ENCODE measurements around the gene ARID2. TPM values are rescaled to one million over a fixed set of nuclear protein-coding genes. Genes with fewer than 3 reads are reported as not detected.

The ARID2 gene
- total RNA-seq, 2 donors from 2014 or later = 26.6 to 27.8 TPM

GRCh38 chr12:45827974-45828373, 98.5 kb downstream of the ARID2 start:
- DNase-seq (ENCODE audit: low spot score) = no peak
- intact Hi-C loops (cut with DNase I) = no loop called here

GRCh38 chr12:45828402-45828801, 98.9 kb downstream of the ARID2 start:
- intact Hi-C loops (cut with DNase I) = no loop called here
- DNase-seq (ENCODE audit: low spot score) = no peak

- no peak for DNase-seq (ENCODE audit: low spot score)
- intact Hi-C loops (cut with DNase I) = no loop called here
Observed at GRCh38 chr12:45831590-45831989, 102.1 kb downstream of the ARID2 start.

- no peak for DNase-seq (ENCODE audit: low spot score)
- intact Hi-C loops (cut with DNase I) = no loop called here
Observed at GRCh38 chr12:45833401-45833800, 103.9 kb downstream of the ARID2 start.

GRCh38 chr12:45834809-45835208, 105.3 kb downstream of the ARID2 start:
- no peak for DNase-seq (ENCODE audit: low spot score)
- intact Hi-C loops (cut with DNase I) = no loop called here

GRCh38 chr12:45839917-45840316, 110.4 kb downstream of the ARID2 start:
- intact Hi-C loops (cut with DNase I) = no loop called here

GRCh38 chr12:45849289-45849688, 119.8 kb downstream of the ARID2 start:
- no peak for DNase-seq (ENCODE audit: low spot score)
- intact Hi-C loops (cut with DNase I) = no loop called here

More at GRCh38 chr12:45839917-45840316, 110.4 kb downstream of the ARID2 start:
- DNase-seq (ENCODE audit: low spot score) = no peak

- intact Hi-C loops (cut with DNase I) = no loop called here
- no peak for DNase-seq (ENCODE audit: low spot score)
Observed at GRCh38 chr12:45850302-45850701, 120.8 kb downstream of the ARID2 start.

GRCh38 chr12:45852508-45852907, 123.0 kb downstream of the ARID2 start:
- intact Hi-C loops (cut with DNase I) = no loop called here
- no peak for DNase-seq (ENCODE audit: low spot score)

GRCh38 chr12:45853550-45853949, 124.0 kb downstream of the ARID2 start:
- no peak for DNase-seq (ENCODE audit: low spot score)

GRCh38 chr12:45863332-45863731, 133.8 kb downstream of the ARID2 start:
- intact Hi-C loops (cut with DNase I) = no loop called here
- no peak for DNase-seq (ENCODE audit: low spot score)

More at GRCh38 chr12:45853550-45853949, 124.0 kb downstream of the ARID2 start:
- intact Hi-C loops (cut with DNase I) = no loop called here

GRCh38 chr12:45866299-45866698, 136.8 kb downstream of the ARID2 start:
- intact Hi-C loops (cut with DNase I) = no loop called here
- no peak for DNase-seq (ENCODE audit: low spot score)

- intact Hi-C loops (cut with DNase I) = no loop called here
- DNase-seq (ENCODE audit: low spot score) = no peak
Observed at GRCh38 chr12:45872446-45872845, 142.9 kb downstream of the ARID2 start.

GRCh38 chr12:45877069-45877468, 147.6 kb downstream of the ARID2 start:
- no peak for DNase-seq (ENCODE audit: low spot score)
- intact Hi-C loops (cut with DNase I) = no loop called here

GRCh38 chr12:45878630-45879255, 149.2 kb downstream of the ARID2 start:
- DNase-seq (ENCODE audit: low spot score) = no peak
- intact Hi-C loops (cut with DNase I) = no loop called here

- intact Hi-C loops (cut with DNase I) = no loop called here
- DNase-seq (ENCODE audit: low spot score) = no peak
Observed at GRCh38 chr12:45879363-45879895, 149.9 kb downstream of the ARID2 start.

- intact Hi-C loops (cut with DNase I) = no loop called here
- DNase-seq (ENCODE audit: low spot score) = no peak
Observed at GRCh38 chr12:45880533-45880932, 151.0 kb downstream of the ARID2 start.

- DNase-seq (ENCODE audit: low spot score) = no peak
- intact Hi-C loops (cut with DNase I) = no loop called here
Observed at GRCh38 chr12:45883187-45883586, 153.7 kb downstream of the ARID2 start.

GRCh38 chr12:45886685-45887084, 157.2 kb downstream of the ARID2 start:
- intact Hi-C loops (cut with DNase I) = no loop called here
- no peak for DNase-seq (ENCODE audit: low spot score)

- intact Hi-C loops (cut with DNase I) = no loop called here
- no peak for DNase-seq (ENCODE audit: low spot score)
Observed at GRCh38 chr12:45887544-45887943, 158.0 kb downstream of the ARID2 start.

GRCh38 chr12:45890276-45890675, 160.8 kb downstream of the ARID2 start:
- DNase-seq (ENCODE audit: low spot score) = no peak
- intact Hi-C loops (cut with DNase I) = no loop called here

Data from posterior vena cava (tissue), 2 donors.